HepG2 (cell line): ENCODE results near the gene PCSK5.

Source experiments
- CTCF ChIP-seq: sonication (generic); formaldehyde crosslinking; IDR thresholded peaks from 2 replicates; pipeline ENCODE4 v1.5.0; 2020; ENCODE audit warnings: mild to moderate bottlenecking, missing genetic modification reagents, moderate library complexity
- GLMP ChIP-seq: sonication (generic); formaldehyde crosslinking; IDR thresholded peaks from 2 replicates; pipeline ENCODE4 v1.9.0; 2021; ENCODE audit warnings: missing genetic modification reagents, mild to moderate bottlenecking, borderline replicate concordance
- SIN3A ChIP-seq: IDR thresholded peaks from 2 replicates; pipeline ENCODE4 v1.6.1; 2011; ENCODE audit warnings: low read depth, mild to moderate bottlenecking, control low read depth, low read length, borderline replicate concordance
- SP1 ChIP-seq, 2 experiments: fragments of 450-650 bp in 1 of 2; sonication (generic) in 1 of 2; formaldehyde crosslinking in 1 of 2; IDR thresholded peaks; 2 replicates each; pipeline versions ENCODE4 v1.4.0 to v1.6.1; 2016 to 2020; ENCODE audit warnings: missing genetic modification reagents in 1 of 2
- TAF1 ChIP-seq: sonication (generic); formaldehyde crosslinking; IDR thresholded peaks from 2 replicates; pipeline ENCODE4 v1.4.0; 2020; ENCODE audit warnings: missing genetic modification reagents
- THAP9 ChIP-seq: sonication (generic); formaldehyde crosslinking; IDR thresholded peaks from 2 replicates; pipeline ENCODE4; 2020; ENCODE audit warnings: missing genetic modification reagents, mild to moderate bottlenecking, borderline replicate concordance
- ZBTB42 ChIP-seq: sonication (generic); formaldehyde crosslinking; IDR thresholded peaks from 2 replicates; pipeline ENCODE4 v1.5.0; 2020; ENCODE audit warnings: mild to moderate bottlenecking, missing genetic modification reagents
- ZBTB7A ChIP-seq: sonication (generic); formaldehyde crosslinking; IDR thresholded peaks from 2 replicates; pipeline ENCODE4 v1.8.0; 2022; ENCODE audit warnings: mild to moderate bottlenecking, missing genetic modification reagents
- ZMYM3 ChIP-seq: sonication (generic); formaldehyde crosslinking; IDR thresholded peaks from 2 replicates; pipeline ENCODE4 v1.5.1; 2020; ENCODE audit warnings: mild to moderate bottlenecking, missing genetic modification reagents
- ZNF3 ChIP-seq: IDR thresholded peaks from 2 replicates; pipeline ENCODE4 v1.7.0; 2017; ENCODE audit warnings: inconsistent platforms
- ZNF563 ChIP-seq: sonication (generic); formaldehyde crosslinking; IDR thresholded peaks from 2 replicates; pipeline ENCODE4 v1.8.0; 2022; ENCODE audit warnings: mild to moderate bottlenecking, moderate library complexity, missing genetic modification reagents
- TF ChIP-seq, protein P1 (sequence below): sonication (generic); formaldehyde crosslinking; IDR thresholded peaks from 2 replicates; pipeline ENCODE4 v1.4.0; 2020; ENCODE audit warnings: missing genetic modification reagents, borderline replicate concordance
- TF ChIP-seq, protein P2 (sequence below): sonication (generic); formaldehyde crosslinking; IDR thresholded peaks from 2 replicates; pipeline ENCODE4 v1.4.0; 2020; ENCODE audit warnings: low read depth, missing genetic modification reagents
- TF ChIP-seq, protein P3 (sequence below): sonication (generic); formaldehyde crosslinking; IDR thresholded peaks from 2 replicates; pipeline ENCODE4 v1.4.0; 2020; ENCODE audit warnings: missing genetic modification reagents

DNA sequence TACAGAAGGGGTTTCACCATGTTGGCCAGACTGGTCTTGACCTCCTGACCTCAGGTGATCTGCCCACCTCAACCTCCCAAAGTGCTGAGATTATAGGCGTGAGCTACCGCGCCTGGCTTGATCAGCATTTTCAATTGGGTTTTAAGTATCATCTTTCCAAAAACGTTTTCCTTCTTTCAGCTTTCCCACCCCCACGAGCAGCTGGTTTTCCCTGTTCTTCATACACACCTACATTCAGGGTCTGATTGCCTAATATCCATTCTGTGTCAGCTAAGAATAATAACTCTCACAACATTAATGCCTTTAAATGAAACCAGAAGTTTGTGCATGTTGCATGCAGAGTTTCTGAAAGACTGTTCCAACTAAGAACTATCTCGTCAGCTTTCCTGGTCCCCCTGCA lies 465.4 kb downstream of the PCSK5 start:
- TF ChIP-seq ZBTB7A (CRISPR knock-in tag) (no peak), SIN3A (no peak), GLMP (CRISPR knock-in tag) (no peak), THAP9 (CRISPR knock-in tag) (no peak), ZBTB42 (CRISPR knock-in tag) (no peak), CTCF (CRISPR knock-in tag) (no peak), SP1 (IDR thresholded peaks at IDR 0.05) (no peak), SP1 (CRISPR knock-in tag; IDR thresholded peaks at IDR 0.05) (no peak), ZNF563 (CRISPR knock-in tag) (no peak), TAF1 (CRISPR knock-in tag) (no peak), ZMYM3 (no peak), ZNF3 (CRISPR knock-in tag) (no peak)
- TF ChIP-seq, protein P1, sequence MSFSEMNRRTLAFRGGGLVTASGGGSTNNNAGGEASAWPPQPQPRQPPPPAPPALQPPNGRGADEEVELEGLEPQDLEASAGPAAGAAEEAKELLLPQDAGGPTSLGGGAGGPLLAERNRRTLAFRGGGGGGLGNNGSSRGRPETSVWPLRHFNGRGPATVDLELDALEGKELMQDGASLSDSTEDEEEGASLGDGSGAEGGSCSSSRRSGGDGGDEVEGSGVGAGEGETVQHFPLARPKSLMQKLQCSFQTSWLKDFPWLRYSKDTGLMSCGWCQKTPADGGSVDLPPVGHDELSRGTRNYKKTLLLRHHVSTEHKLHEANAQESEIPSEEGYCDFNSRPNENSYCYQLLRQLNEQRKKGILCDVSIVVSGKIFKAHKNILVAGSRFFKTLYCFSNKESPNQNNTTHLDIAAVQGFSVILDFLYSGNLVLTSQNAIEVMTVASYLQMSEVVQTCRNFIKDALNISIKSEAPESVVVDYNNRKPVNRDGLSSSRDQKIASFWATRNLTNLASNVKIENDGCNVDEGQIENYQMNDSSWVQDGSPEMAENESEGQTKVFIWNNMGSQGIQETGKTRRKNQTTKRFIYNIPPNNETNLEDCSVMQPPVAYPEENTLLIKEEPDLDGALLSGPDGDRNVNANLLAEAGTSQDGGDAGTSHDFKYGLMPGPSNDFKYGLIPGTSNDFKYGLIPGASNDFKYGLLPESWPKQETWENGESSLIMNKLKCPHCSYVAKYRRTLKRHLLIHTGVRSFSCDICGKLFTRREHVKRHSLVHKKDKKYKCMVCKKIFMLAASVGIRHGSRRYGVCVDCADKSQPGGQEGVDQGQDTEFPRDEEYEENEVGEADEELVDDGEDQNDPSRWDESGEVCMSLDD (CRISPR knock-in tag) = no peak
- TF ChIP-seq, protein P2, sequence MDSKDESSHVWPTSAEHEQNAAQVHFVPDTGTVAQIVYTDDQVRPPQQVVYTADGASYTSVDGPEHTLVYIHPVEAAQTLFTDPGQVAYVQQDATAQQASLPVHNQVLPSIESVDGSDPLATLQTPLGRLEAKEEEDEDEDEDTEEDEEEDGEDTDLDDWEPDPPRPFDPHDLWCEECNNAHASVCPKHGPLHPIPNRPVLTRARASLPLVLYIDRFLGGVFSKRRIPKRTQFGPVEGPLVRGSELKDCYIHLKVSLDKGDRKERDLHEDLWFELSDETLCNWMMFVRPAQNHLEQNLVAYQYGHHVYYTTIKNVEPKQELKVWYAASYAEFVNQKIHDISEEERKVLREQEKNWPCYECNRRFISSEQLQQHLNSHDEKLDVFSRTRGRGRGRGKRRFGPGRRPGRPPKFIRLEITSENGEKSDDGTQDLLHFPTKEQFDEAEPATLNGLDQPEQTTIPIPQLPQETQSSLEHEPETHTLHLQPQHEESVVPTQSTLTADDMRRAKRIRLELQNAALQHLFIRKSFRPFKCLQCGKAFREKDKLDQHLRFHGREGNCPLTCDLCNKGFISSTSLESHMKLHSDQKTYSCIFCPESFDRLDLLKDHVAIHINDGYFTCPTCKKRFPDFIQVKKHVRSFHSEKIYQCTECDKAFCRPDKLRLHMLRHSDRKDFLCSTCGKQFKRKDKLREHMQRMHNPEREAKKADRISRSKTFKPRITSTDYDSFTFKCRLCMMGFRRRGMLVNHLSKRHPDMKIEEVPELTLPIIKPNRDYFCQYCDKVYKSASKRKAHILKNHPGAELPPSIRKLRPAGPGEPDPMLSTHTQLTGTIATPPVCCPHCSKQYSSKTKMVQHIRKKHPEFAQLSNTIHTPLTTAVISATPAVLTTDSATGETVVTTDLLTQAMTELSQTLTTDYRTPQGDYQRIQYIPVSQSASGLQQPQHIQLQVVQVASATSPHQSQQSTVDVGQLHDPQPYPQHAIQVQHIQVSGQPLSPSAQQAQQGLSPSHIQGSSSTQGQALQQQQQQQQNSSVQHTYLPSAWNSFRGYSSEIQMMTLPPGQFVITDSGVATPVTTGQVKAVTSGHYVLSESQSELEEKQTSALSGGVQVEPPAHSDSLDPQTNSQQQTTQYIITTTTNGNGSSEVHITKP (CRISPR knock-in tag) = no peak
- TF ChIP-seq, protein P3, sequence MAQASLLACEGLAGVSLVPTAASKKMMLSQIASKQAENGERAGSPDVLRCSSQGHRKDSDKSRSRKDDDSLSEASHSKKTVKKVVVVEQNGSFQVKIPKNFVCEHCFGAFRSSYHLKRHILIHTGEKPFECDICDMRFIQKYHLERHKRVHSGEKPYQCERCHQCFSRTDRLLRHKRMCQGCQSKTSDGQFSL = no peak
